Measurements from ENCODE around the gene AP1S1. TPM values are rescaled to one million over a fixed set of nuclear protein-coding genes. Genes with fewer than 3 reads are reported as not detected.
A peak's percentile ranks its signal among the peaks of the same experiment; 100 is the strongest.
"Not testable (repeated sequence)": the region's sequence is repeated elsewhere in the genome, so short reads cannot be mapped to it uniquely, and the experiment has no call there.

Gene AP1S1
- total RNA-seq, 1 donor from 2014 or later: 28.4 TPM

GRCh38 chr7:101109368-101109767 lies 44.9 kb upstream of the AP1S1 start:
- TF ChIP-seq CTCF (IDR thresholded peaks at IDR 0.05): no peak
- no peak for DNase-seq
- Histone ChIP-seq H3K27me3 (ENCODE audit: low read depth) (no peaks in the 10 kb centered on the region), H3K4me3 (no peak overlapping the region), H3K9me3 (no peaks in the 10 kb centered on the region), H3K4me1 (peaks cover 39% of the 10 kb centered on the region), H3K27ac (peak overlapping the region; percentile 24), H3K36me3 (no peaks in the 10 kb centered on the region)
- intact Hi-C loops (cut with DNase I): no loop called here
- no peak for ATAC-seq

GRCh38 chr7:101111261-101111660 lies 43.0 kb upstream of the AP1S1 start:
- Histone ChIP-seq H3K27me3 (ENCODE audit: low read depth) (no peaks in the 10 kb centered on the region), H3K36me3 (no peaks in the 10 kb centered on the region), H3K27ac (peak overlapping the region; percentile 79), H3K4me3 (no peak overlapping the region), H3K4me1 (peaks cover 31% of the 10 kb centered on the region), H3K9me3 (no peaks in the 10 kb centered on the region)
- ATAC-seq (no peak), DNase-seq (no peak)
- intact Hi-C loops (cut with DNase I): no loop called here
- TF ChIP-seq CTCF (IDR thresholded peaks at IDR 0.05): no peak

- no peaks in the 10 kb centered on the region for H3K9me3 ChIP-seq
- H3K27me3 ChIP-seq (ENCODE audit: low read depth): no peaks in the 10 kb centered on the region
- intact Hi-C loops (cut with DNase I): no loop called here
- DNase-seq (no peak), ATAC-seq (peak; percentile 51 to 60)
- no peak for TF ChIP-seq CTCF (IDR thresholded peaks at IDR 0.05)
- H3K4me1 ChIP-seq: peaks cover 33% of the 10 kb centered on the region
- H3K36me3 ChIP-seq: no peaks in the 10 kb centered on the region
- H3K4me3 ChIP-seq: no peak overlapping the region
- H3K27ac ChIP-seq: peak overlapping the region; percentile 79
Measured at GRCh38 chr7:101112233-101112632, 42.0 kb upstream of the AP1S1 start.

DNA sequence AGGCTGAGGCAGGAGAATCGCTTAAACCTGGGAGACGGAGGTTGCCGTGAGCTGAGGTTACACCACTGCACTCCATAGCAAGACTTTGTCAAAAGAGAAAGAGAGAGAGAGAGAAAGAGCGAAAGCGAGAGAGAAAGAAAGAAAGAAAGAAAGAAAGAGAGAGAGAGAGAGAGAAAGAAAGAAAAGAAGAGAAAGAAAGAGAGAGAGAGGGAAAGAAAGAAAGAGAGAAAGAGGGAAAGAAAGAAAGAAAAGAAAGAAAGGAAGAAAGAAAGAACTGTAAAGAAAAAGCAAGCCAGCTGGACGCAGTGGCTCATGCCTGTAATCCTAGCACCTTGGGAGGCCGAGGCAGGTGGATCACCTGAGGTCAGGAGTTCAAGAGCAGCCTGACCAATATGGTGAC lies 41.1 kb upstream of the AP1S1 start:
- peaks cover 36% of the 10 kb centered on the region for H3K4me1 ChIP-seq
- H3K4me3 ChIP-seq; H3K27ac ChIP-seq; H3K36me3 ChIP-seq; H3K27me3 ChIP-seq (ENCODE audit: low read depth); ATAC-seq; DNase-seq; H3K9me3 ChIP-seq; intact Hi-C loops (cut with DNase I): not testable (repeated sequence)

DNA sequence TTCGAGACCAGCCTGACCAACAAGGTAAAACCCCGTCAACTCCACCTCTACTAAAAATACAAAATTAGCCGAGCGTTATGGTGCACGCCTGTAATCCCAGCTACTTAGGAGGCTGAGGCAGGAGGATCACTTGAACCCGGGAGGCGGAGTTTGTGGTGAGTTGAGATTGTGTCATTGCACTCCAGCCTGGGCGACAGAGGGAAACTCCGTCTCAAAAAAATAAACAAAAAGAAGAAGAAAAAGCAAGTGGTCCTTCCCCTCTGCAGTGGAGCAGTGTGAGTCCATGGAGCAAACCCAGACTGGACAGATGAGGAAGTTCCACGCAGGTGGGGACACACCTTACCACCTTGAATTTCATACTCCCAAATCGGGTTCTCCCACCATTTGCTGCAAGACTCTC lies 40.4 kb upstream of the AP1S1 start:
- intact Hi-C loops (cut with DNase I): no loop called here
- Histone ChIP-seq H3K4me3 (no peak overlapping the region), H3K27me3 (ENCODE audit: low read depth) (no peaks in the 10 kb centered on the region), H3K27ac (no peak overlapping the region), H3K9me3 (no peaks in the 10 kb centered on the region), H3K4me1 (peaks cover 33% of the 10 kb centered on the region), H3K36me3 (no peaks in the 10 kb centered on the region)
- ATAC-seq (no peak), DNase-seq (no peak)
- TF ChIP-seq CTCF (IDR thresholded peaks at IDR 0.05): no peak

DNA sequence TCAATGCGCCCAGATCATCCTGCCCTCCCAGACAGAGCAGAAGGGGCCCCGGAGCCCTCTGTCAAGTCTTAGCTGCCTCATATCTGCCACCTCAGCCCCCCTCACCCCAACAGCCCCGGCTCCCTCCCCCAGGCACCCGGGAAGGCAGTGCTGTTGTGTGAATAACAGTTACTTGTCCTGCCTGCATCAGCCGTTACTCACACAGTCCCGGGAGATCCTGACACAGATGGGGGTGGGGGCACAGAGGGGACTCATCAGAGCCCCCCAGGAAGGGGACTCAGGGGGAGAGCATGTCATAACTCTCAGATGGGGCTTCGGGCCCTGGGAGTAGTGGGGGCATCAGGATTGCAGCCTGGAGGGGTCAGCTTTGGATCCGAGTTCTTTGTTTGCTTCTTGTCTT lies 39.8 kb upstream of the AP1S1 start:
- Histone ChIP-seq H3K36me3 (no peaks in the 10 kb centered on the region), H3K4me1 (peaks cover 27% of the 10 kb centered on the region), H3K4me3 (no peak overlapping the region), H3K27me3 (ENCODE audit: low read depth) (no peaks in the 10 kb centered on the region), H3K27ac (no peak overlapping the region), H3K9me3 (no peaks in the 10 kb centered on the region)
- intact Hi-C loops (cut with DNase I): no loop called here
- ATAC-seq (no peak), DNase-seq (no peak)
- TF ChIP-seq CTCF (IDR thresholded peaks at IDR 0.05): no peak

All from lower lobe of right lung (tissue), 2 donors.